Measurements from ENCODE around the gene P2RY11.
A peak's percentile ranks its signal among the peaks of the same experiment; 100 is the strongest.

Gene P2RY11

DNA sequence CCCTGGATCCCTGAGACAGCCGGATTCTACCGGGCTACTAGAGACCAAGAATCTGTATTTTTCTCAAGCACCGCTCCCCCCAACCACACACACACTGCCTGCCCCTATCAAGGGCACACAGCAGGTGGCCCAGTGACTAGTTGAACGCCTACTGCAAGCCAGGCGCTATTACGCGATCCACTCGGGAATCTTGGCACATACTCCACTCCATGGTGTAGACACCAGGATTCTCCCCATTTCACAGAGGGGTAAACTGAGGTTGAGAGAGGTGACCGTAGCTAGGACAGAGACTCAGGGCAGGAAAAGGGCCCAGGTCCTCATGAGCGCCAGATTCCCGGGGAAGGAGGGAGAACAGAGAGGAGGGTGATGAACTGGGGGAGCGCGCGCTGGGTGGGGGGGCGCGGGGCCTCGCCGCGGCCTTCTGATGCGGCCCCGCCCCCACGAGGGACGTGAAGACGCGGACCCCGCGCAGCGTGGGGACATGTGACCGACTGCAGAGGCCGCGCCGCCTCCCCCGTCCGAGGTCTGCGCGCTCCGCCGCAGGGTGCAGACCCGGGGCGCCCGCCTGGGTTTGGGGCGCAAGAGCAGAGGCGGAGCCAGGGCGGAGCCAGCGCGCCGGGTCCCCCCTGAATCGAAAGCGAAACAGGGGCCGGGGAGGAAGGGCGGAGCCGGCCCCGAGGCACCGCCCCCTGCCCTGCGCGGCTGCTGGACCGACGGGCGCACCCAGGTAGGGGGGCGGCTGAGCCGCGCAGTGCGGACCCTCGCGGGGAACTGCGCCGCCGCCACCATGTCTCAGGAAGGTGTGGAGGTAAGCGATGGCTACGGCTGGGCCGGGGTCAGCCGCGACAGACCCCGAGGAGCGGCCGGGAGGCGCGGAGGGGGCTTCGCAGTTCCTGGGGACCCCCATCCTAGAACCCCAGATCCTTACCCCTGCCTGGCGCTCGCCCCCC, 25.6 kb upstream of the P2RY11 start, which contains the start of gene SHFL:
Gene SHFL (plus strand): TSS at position 677 of the 950 bp plus-strand sequence. CDS start 111 bp downstream, at position 788.
- no peaks in the 10 kb centered on the region for H3K9me3 ChIP-seq (ENCODE audit: low read length)
- peak within 1 kb of the TSS; percentile 44 for H3K9ac ChIP-seq (ENCODE audit: low read length)
- H3K27ac ChIP-seq (ENCODE audit: low read depth, low read length) = peak within 1 kb of the TSS; percentile 93
- peak within 1 kb of the TSS; percentile 74 to 82 for H3K4me3 ChIP-seq (ENCODE audit: low read depth in 1 of 2, low read length in 2 of 2)
- H3K36me3 ChIP-seq (ENCODE audit: insufficient read depth, low read length) = peaks cover 6% of the 10 kb centered on the region
- no peaks in the 10 kb centered on the region for H3K27me3 ChIP-seq (ENCODE audit: control insufficient read depth in 1 of 2, insufficient read depth in 2 of 2, low read length in 2 of 2)
- peaks cover 4% of the 10 kb centered on the region for H3K4me1 ChIP-seq (ENCODE audit: insufficient read depth, low read length)

DNA sequence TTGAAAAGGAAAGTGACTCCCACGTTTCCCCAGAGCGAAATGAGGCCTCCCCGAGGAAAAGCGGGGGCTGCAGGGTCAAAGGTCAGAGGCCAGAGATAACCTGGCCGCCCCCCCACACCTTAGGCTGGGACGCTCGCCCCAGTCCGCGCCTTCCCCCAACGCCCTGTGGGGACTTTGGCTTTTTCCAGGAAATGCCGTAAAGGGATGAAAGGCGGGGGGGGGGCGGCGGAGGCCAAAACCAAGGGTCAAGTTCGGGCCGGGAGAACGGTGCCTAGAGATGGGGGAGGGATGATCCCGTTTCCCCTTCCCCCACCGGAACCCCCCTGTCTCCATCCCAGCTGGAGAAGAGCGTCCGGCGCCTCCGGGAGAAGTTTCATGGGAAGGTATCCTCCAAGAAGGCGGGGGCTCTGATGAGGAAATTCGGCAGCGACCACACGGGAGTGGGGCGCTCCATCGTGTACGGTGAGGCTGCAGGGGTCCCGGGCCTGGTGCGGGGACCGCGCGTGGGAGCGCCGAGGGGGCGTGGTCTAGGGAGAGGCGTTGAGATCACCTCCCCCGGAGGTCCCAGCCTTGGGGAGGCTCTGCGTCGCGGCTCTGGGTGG, 24.8 kb upstream of the P2RY11 start:
- Histone ChIP-seq H3K4me1 (ENCODE audit: insufficient read depth, low read length) (peaks cover 4% of the 10 kb centered on the region), H3K9me3 (ENCODE audit: low read length) (no peaks in the 10 kb centered on the region), H3K27ac (ENCODE audit: low read depth, low read length) (peak overlapping the region; percentile 93), H3K27me3 (ENCODE audit: control insufficient read depth in 1 of 2, insufficient read depth in 2 of 2, low read length in 2 of 2) (no peaks in the 10 kb centered on the region), H3K36me3 (ENCODE audit: insufficient read depth, low read length) (peaks cover 6% of the 10 kb centered on the region), H3K4me3 (ENCODE audit: low read depth in 1 of 2, low read length in 2 of 2) (peak overlapping the region; percentile 74 to 82), H3K9ac (ENCODE audit: low read length) (peak overlapping the region; percentile 44)

DNA sequence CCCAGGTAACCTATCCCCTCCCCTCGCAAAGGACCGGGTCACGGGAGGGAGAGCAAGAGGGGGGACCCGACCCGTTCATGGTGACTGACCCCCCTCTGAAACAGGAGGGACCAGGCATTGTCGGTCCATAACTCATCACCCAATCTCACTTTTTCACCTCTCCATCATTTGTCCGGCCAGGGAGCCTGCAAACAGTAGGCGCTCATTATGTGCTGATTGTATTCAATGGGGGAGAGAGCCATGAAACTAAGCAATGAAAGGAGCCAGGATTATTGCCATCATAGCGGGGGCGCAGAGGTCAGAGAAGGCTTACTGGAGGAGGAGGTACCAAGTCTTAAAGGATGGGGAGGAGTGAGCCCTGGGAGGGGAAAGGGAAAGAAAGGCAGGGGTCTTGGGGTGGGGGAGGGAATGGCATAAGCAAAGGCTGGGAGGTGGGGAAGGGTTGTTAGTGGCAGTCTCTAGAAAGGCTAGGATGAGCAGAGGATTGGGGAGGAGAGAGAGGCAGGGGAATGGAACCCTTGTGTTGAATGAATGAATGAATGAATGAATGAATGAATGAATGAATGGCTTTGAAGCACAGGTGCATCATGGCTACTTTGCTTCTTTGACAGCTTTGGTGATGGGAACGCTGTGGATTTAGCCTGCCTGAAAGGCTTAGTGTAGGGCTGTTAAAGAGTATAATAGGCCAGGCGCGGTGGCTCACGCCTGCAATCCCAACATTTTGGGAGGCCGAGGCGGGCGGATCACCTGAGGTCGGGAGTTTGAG, 24.0 kb upstream of the P2RY11 start:
- Histone ChIP-seq H3K36me3 (ENCODE audit: insufficient read depth, low read length) (peaks cover 6% of the 10 kb centered on the region), H3K4me3 (ENCODE audit: low read depth in 1 of 2, low read length in 2 of 2) (peak overlapping the region in 1 of 2 donors; percentile 74), H3K4me1 (ENCODE audit: insufficient read depth, low read length) (peaks cover 4% of the 10 kb centered on the region), H3K9me3 (ENCODE audit: low read length) (no peaks in the 10 kb centered on the region), H3K9ac (ENCODE audit: low read length) (peak overlapping the region; percentile 44), H3K27ac (ENCODE audit: low read depth, low read length) (peak overlapping the region; percentile 93), H3K27me3 (ENCODE audit: control insufficient read depth in 1 of 2, insufficient read depth in 2 of 2, low read length in 2 of 2) (no peaks in the 10 kb centered on the region)

DNA sequence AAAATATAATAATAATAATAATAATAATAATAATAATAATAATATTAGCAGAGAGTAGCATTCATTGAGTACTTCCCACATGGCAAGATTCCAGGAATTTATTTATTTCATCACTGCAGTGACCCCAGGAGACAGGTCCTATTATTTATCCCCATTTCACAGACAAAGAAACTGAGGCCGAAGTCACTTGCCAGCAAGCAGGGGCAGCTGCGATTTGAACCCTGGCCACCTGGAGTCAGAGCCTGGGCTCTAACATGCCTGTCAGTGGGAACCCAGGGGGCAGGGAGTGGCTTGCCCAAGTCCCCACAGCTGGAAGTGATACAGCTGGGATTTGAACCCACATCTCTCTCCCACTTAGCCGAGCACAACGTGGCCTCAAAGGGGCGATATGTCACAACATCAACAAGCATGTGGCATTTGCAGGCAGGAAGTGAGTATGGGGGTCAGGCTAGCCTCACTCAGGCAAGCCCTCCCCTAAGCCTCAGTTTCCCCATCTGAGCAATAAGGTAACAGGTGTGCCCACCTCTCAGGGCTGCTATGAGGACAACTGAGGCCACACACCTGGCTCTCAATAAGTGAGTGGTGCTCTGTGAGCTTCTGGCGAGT, 22.4 kb upstream of the P2RY11 start:
- Histone ChIP-seq H3K27me3 (ENCODE audit: control insufficient read depth in 1 of 2, insufficient read depth in 2 of 2, low read length in 2 of 2) (no peaks in the 10 kb centered on the region), H3K9me3 (ENCODE audit: low read length) (no peaks in the 10 kb centered on the region), H3K4me3 (ENCODE audit: low read depth in 1 of 2, low read length in 2 of 2) (no peak overlapping the region), H3K27ac (ENCODE audit: low read depth, low read length) (no peak overlapping the region), H3K9ac (ENCODE audit: low read length) (no peak overlapping the region), H3K4me1 (ENCODE audit: insufficient read depth, low read length) (peaks cover 4% of the 10 kb centered on the region), H3K36me3 (ENCODE audit: insufficient read depth, low read length) (peaks cover 6% of the 10 kb centered on the region)

DNA sequence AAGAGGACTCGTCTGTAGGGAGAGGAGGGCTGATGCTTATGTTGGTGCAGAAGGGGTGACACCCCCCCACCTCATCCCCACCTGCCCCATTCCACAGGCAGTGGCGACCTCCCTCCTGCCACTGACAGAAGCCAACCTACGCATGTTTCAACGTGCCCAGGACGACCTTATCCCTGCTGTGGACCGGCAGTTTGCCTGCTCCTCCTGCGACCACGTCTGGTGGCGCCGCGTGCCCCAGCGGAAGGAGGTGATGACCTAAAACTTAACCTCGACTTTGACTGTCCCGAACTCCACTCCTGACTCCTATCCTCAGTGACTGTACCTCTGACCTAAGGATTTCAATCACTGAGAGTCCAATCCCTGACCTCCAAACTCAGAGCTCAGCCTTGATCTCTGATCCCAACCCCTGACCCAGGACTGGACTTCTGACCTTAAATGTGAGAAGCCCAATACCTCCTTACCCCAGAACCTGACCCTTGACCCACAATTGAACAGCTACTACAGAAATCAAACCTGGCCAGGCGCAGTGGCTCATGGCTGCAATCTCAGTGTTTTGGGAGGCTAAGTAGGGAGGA, 21.6 kb upstream of the P2RY11 start:
- no peaks in the 10 kb centered on the region for H3K9me3 ChIP-seq (ENCODE audit: low read length)
- H3K4me1 ChIP-seq (ENCODE audit: insufficient read depth, low read length) = peaks cover 4% of the 10 kb centered on the region
- no peak overlapping the region for H3K9ac ChIP-seq (ENCODE audit: low read length)
- H3K27ac ChIP-seq (ENCODE audit: low read depth, low read length) = no peak overlapping the region
- H3K4me3 ChIP-seq (ENCODE audit: low read depth in 1 of 2, low read length in 2 of 2) = no peak overlapping the region
- H3K36me3 ChIP-seq (ENCODE audit: insufficient read depth, low read length) = peaks cover 6% of the 10 kb centered on the region
- H3K27me3 ChIP-seq (ENCODE audit: control insufficient read depth in 1 of 2, insufficient read depth in 2 of 2, low read length in 2 of 2) = no peaks in the 10 kb centered on the region

DNA sequence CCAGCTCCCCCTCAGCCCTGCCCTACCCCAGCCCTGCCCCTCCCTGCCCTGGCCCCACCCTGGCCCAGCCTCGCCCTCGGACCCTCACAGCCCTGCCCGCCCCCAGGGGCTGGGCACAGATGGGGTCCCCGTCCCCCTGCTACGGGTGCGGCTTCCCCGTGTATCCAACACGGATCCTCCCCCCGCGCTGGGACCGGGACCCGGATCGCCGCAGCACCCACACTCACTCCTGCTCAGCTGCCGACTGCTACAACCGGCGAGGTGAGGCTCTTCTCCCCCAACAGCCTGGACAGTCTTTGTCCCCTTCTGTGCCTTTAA, 20.2 kb upstream of the P2RY11 start:
- peaks cover 6% of the 10 kb centered on the region for H3K36me3 ChIP-seq (ENCODE audit: insufficient read depth, low read length)
- H3K4me3 ChIP-seq (ENCODE audit: low read depth in 1 of 2, low read length in 2 of 2) = no peak overlapping the region
- no peaks in the 10 kb centered on the region for H3K9me3 ChIP-seq (ENCODE audit: low read length)
- H3K9ac ChIP-seq (ENCODE audit: low read length) = no peak overlapping the region
- H3K27ac ChIP-seq (ENCODE audit: low read depth, low read length) = no peak overlapping the region
- no peaks in the 10 kb centered on the region for H3K27me3 ChIP-seq (ENCODE audit: control insufficient read depth in 1 of 2, insufficient read depth in 2 of 2, low read length in 2 of 2)
- peaks cover 4% of the 10 kb centered on the region for H3K4me1 ChIP-seq (ENCODE audit: insufficient read depth, low read length)

DNA sequence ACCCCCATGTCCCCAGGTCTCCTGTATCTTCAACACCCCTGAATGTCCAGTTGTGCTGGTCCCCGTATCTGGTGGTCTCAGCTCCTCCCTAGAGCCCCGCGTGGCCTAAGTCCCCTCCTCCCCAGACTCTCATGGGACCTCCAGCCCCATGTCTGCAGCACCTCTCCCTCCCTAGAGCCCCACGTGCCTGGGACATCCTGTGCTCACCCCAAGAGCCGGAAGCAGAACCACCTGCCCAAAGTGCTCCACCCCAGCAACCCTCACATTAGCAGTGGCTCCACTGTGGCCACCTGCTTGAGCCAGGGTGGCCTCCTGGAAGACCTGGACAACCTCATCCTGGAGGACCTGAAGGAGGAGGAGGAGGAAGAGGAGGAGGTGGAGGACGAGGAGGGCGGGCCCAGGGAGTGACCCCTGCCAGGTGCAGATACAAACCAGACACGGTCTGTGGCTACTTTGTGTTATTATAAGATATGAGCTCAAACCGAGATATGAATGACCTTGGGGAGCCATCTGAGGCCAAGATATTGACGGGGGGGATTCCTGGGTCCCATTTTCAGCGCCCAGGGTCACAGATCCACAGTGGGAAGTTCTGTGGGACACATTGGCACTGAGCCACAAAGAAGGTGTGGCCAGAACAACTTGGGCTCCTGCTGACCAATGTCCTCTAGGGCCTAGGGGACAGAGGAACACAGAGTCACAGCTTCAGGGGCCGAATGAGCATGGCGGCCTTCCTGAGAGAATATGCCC, 19.4 kb upstream of the P2RY11 start:
- Histone ChIP-seq H3K4me1 (ENCODE audit: insufficient read depth, low read length) (peaks cover 3% of the 10 kb centered on the region), H3K4me3 (ENCODE audit: low read depth in 1 of 2, low read length in 2 of 2) (no peak overlapping the region), H3K27ac (ENCODE audit: low read depth, low read length) (no peak overlapping the region), H3K9ac (ENCODE audit: low read length) (no peak overlapping the region), H3K9me3 (ENCODE audit: low read length) (no peaks in the 10 kb centered on the region), H3K36me3 (ENCODE audit: insufficient read depth, low read length) (peaks cover 6% of the 10 kb centered on the region), H3K27me3 (ENCODE audit: control insufficient read depth in 1 of 2, insufficient read depth in 2 of 2, low read length in 2 of 2) (no peaks in the 10 kb centered on the region)

DNA sequence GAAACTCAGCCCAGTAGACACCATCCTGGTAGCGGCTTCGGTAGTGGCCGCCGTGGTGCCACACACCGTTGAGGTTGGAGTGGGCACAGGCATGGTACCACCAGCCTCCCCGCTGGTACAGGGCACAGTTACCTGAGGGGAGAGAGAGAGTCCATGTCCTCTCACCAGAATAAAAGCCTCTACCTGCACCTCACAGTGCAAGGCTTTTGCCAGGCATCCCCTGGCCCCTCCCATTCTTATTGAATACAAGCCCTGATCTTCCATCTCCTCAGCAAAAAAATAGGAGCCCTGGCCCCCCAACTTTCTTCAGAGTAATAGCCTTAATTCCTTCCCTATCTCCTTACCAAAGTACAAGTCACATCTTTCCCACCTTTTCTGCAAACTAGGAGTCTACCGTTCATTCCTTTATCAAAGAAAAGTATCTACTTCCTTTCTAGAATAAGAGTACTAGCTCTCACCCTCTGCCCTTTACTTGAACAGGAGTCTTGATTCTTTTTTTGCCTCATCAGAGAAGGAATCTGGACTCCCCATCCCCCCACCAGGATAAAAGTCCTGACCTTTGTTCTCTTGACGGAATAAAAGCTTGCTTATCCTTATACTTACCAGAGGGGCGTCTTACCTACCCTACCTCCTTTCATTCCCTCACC, 18.7 kb upstream of the P2RY11 start:
- H3K27me3 ChIP-seq (ENCODE audit: control insufficient read depth in 1 of 2, insufficient read depth in 2 of 2, low read length in 2 of 2) = no peaks in the 10 kb centered on the region
- no peaks in the 10 kb centered on the region for H3K9me3 ChIP-seq (ENCODE audit: low read length)
- H3K4me1 ChIP-seq (ENCODE audit: insufficient read depth, low read length) = no peaks in the 10 kb centered on the region
- no peak overlapping the region for H3K27ac ChIP-seq (ENCODE audit: low read depth, low read length)
- H3K9ac ChIP-seq (ENCODE audit: low read length) = no peak overlapping the region
- H3K36me3 ChIP-seq (ENCODE audit: insufficient read depth, low read length) = peaks cover 6% of the 10 kb centered on the region
- no peak overlapping the region for H3K4me3 ChIP-seq (ENCODE audit: low read depth in 1 of 2, low read length in 2 of 2)

DNA sequence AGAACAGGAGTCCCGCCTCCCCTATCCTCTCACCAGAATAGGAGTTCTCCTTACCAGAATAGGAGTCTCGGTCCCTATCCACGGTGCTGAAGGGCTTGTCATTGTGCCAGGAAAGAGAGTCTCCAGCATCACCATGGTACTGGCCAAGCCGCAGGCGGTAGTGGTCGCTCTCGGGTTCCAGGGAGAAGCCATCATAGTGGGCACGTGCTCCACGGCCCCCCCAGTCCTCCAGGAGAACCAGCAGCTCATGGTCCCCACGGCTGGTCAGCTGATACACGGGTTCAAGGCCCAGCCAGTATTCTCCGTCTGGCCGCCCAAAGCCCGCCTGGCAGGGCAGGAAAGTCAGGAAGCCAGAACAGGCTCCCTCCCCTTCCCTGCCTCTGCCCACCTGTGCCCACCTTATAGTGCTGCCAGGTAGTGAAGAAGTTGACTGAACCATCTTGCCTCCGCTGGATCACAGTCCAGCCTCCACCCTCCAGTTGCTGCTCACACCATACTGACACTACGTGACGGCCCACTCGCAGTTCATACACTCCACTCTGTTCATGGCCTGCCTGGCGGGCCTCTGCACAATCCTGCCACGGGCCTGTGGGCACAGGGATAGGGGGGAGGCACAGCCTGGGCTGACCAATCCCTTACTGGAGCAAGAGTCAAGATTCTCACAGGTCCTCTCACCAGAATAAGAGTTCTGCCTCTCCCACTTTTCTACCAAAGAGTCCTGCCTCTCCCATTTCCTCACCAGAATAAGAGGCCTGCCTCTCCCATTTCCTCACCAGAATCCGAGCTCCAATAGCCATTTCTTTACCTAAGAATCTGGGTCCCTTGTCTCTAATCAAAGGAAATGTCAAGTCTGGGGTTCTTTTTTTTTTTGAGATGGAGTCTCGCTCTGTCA, 18.0 kb upstream of the P2RY11 start:
- H3K27ac ChIP-seq (ENCODE audit: low read depth, low read length) = no peak overlapping the region
- H3K36me3 ChIP-seq (ENCODE audit: insufficient read depth, low read length) = peaks cover 6% of the 10 kb centered on the region
- H3K27me3 ChIP-seq (ENCODE audit: control insufficient read depth in 1 of 2, insufficient read depth in 2 of 2, low read length in 2 of 2) = no peaks in the 10 kb centered on the region
- H3K9me3 ChIP-seq (ENCODE audit: low read length) = no peaks in the 10 kb centered on the region
- H3K4me3 ChIP-seq (ENCODE audit: low read depth in 1 of 2, low read length in 2 of 2) = no peak overlapping the region
- H3K4me1 ChIP-seq (ENCODE audit: insufficient read depth, low read length) = no peaks in the 10 kb centered on the region
- H3K9ac ChIP-seq (ENCODE audit: low read length) = no peak overlapping the region
